Duodenal mucosa (tissue), 2 donors: ENCODE data around the gene ATP8B4.

Source experiments
- H3K27ac ChIP-seq: one replicate; pipeline ENCODE4 v1.7.0; 2013; ENCODE audit warnings: low read depth, low read length
- H3K27me3 ChIP-seq, 2 donors: one replicate each; pipeline ENCODE4 v1.7.0; 2013; ENCODE audit warnings: low read length in 2 of 2, control low read depth in 1 of 2; ENCODE audit not compliant: insufficient read depth in 2 of 2, control insufficient read depth in 1 of 2
- H3K36me3 ChIP-seq, 2 donors: one replicate each; pipeline ENCODE4 v1.7.0; 2013; ENCODE audit warnings: low read length in 2 of 2, control low read depth in 1 of 2; ENCODE audit not compliant: insufficient read depth in 2 of 2, control insufficient read depth in 1 of 2
- H3K4me1 ChIP-seq, 2 donors: one replicate each; pipeline ENCODE4 v1.7.0; 2013; ENCODE audit warnings: low read length in 2 of 2, control low read depth in 1 of 2; ENCODE audit not compliant: insufficient read depth in 2 of 2, control insufficient read depth in 1 of 2
- H3K4me3 ChIP-seq, 2 donors: one replicate each; pipeline ENCODE4 v1.7.0; 2013; ENCODE audit warnings: low read length in 2 of 2, low read depth in 1 of 2
- H3K9ac ChIP-seq, 2 donors: one replicate each; pipeline ENCODE4 v1.7.0; 2013; ENCODE audit warnings: low read length in 2 of 2, low read depth in 1 of 2
- H3K9me3 ChIP-seq, 2 donors: one replicate each; pipeline ENCODE4 v1.7.0; 2013; ENCODE audit warnings: low read length in 2 of 2, control low read depth in 1 of 2; ENCODE audit not compliant: control insufficient read depth in 1 of 2

ATP8B4 gene

GRCh38 chr15:49990835-49991545, 128.0 kb downstream of the ATP8B4 start:
- Histone ChIP-seq H3K36me3 (no peaks in the 10 kb centered on the region), H3K4me1 (no peaks in the 10 kb centered on the region), H3K9ac (no peak overlapping the region), H3K9me3 (no peaks in the 10 kb centered on the region), H3K27me3 (no peaks in the 10 kb centered on the region), H3K27ac (no peak overlapping the region), H3K4me3 (no peak overlapping the region)

GRCh38 chr15:49989498-49989897, 129.5 kb downstream of the ATP8B4 start:
- H3K4me1 ChIP-seq, result no peaks in the 10 kb centered on the region

GRCh38 chr15:49988766-49989165, 130.3 kb downstream of the ATP8B4 start:
- Histone ChIP-seq H3K36me3 (no peaks in the 10 kb centered on the region), H3K27me3 (no peaks in the 10 kb centered on the region), H3K27ac (no peak overlapping the region), H3K9ac (no peak overlapping the region), H3K9me3 (no peaks in the 10 kb centered on the region), H3K4me1 (no peaks in the 10 kb centered on the region), H3K4me3 (no peak overlapping the region)

More at GRCh38 chr15:49989498-49989897, 129.5 kb downstream of the ATP8B4 start:
- H3K9me3 ChIP-seq, result no peaks in the 10 kb centered on the region
- H3K27ac ChIP-seq, result no peak overlapping the region
- no peaks in the 10 kb centered on the region for H3K27me3 ChIP-seq
- no peak overlapping the region for H3K4me3 ChIP-seq
- H3K36me3 ChIP-seq, result no peaks in the 10 kb centered on the region
- no peak overlapping the region for H3K9ac ChIP-seq

- Histone ChIP-seq H3K9ac (no peak overlapping the region), H3K4me3 (no peak overlapping the region), H3K9me3 (no peaks in the 10 kb centered on the region), H3K27ac (no peak overlapping the region), H3K36me3 (no peaks in the 10 kb centered on the region), H3K27me3 (no peaks in the 10 kb centered on the region), H3K4me1 (no peaks in the 10 kb centered on the region)
Measured at GRCh38 chr15:49987896-49988295, 131.1 kb downstream of the ATP8B4 start.

GRCh38 chr15:49987198-49987785, 131.7 kb downstream of the ATP8B4 start:
- Histone ChIP-seq H3K9me3 (no peaks in the 10 kb centered on the region), H3K27ac (no peak overlapping the region), H3K36me3 (no peaks in the 10 kb centered on the region), H3K4me1 (no peaks in the 10 kb centered on the region), H3K27me3 (no peaks in the 10 kb centered on the region), H3K4me3 (no peak overlapping the region), H3K9ac (no peak overlapping the region)

GRCh38 chr15:49986326-49986725, 132.7 kb downstream of the ATP8B4 start:
- no peak overlapping the region for H3K9ac ChIP-seq
- H3K4me1 ChIP-seq, result no peaks in the 10 kb centered on the region
- no peaks in the 10 kb centered on the region for H3K27me3 ChIP-seq
- H3K4me3 ChIP-seq, result no peak overlapping the region
- no peaks in the 10 kb centered on the region for H3K9me3 ChIP-seq
- no peak overlapping the region for H3K27ac ChIP-seq
- no peaks in the 10 kb centered on the region for H3K36me3 ChIP-seq

GRCh38 chr15:49985463-49985862, 133.6 kb downstream of the ATP8B4 start:
- Histone ChIP-seq H3K9ac (no peak overlapping the region), H3K9me3 (no peaks in the 10 kb centered on the region), H3K27me3 (no peaks in the 10 kb centered on the region), H3K27ac (no peak overlapping the region), H3K4me1 (no peaks in the 10 kb centered on the region), H3K36me3 (no peaks in the 10 kb centered on the region), H3K4me3 (no peak overlapping the region)

- H3K4me1 ChIP-seq, result no peaks in the 10 kb centered on the region
- H3K27ac ChIP-seq, result no peak overlapping the region
- H3K36me3 ChIP-seq, result no peaks in the 10 kb centered on the region
- no peak overlapping the region for H3K9ac ChIP-seq
- H3K4me3 ChIP-seq, result no peak overlapping the region
- H3K27me3 ChIP-seq, result no peaks in the 10 kb centered on the region
- H3K9me3 ChIP-seq, result no peaks in the 10 kb centered on the region
Measured at GRCh38 chr15:49984436-49984835, 134.6 kb downstream of the ATP8B4 start.

- Histone ChIP-seq H3K4me3 (no peak overlapping the region), H3K9ac (no peak overlapping the region), H3K27ac (no peak overlapping the region), H3K4me1 (no peaks in the 10 kb centered on the region), H3K36me3 (no peaks in the 10 kb centered on the region), H3K27me3 (no peaks in the 10 kb centered on the region), H3K9me3 (no peaks in the 10 kb centered on the region)
Measured at GRCh38 chr15:49982584-49982983, 136.4 kb downstream of the ATP8B4 start.

GRCh38 chr15:49979705-49980382, 139.2 kb downstream of the ATP8B4 start:
- no peaks in the 10 kb centered on the region for H3K27me3 ChIP-seq

More at GRCh38 chr15:49979705-49980382, 139.2 kb downstream of the ATP8B4 start:
- no peaks in the 10 kb centered on the region for H3K9me3 ChIP-seq
- no peaks in the 10 kb centered on the region for H3K4me1 ChIP-seq
- H3K9ac ChIP-seq, result no peak overlapping the region
- no peak overlapping the region for H3K27ac ChIP-seq
- H3K4me3 ChIP-seq, result no peak overlapping the region
- no peaks in the 10 kb centered on the region for H3K36me3 ChIP-seq
